Stimulated activated memory B cell treated with anti-CD40 and anti-IgM and Interleukin-4, amounts not matched to agents 10 μg/mL and 1 μg/mL and 100 μg/mL, for 72 hours (primary cell): ENCODE data around the gene SLC7A10.

Experiments used
- ATAC-seq: fragments of 150-1000 bp; cut with Tn5 transposase; 2 replicates; pipeline ENCODE4 v1.10.0; 2021
- H3K27ac Mint-ChIP-seq: one replicate; pipeline ENCODE4 v1.8.0; 2022; ENCODE audit warnings: mild to moderate bottlenecking, mixed read lengths
- H3K27me3 Mint-ChIP-seq: one replicate; pipeline ENCODE4 v1.8.0; 2022; ENCODE audit warnings: mixed read lengths
- H3K36me3 Mint-ChIP-seq: one replicate; pipeline ENCODE4 v1.8.0; 2022; ENCODE audit warnings: mixed read lengths
- H3K4me1 Mint-ChIP-seq: one replicate; pipeline ENCODE4 v1.8.0; 2022; ENCODE audit warnings: mixed read lengths
- H3K4me3 Mint-ChIP-seq: one replicate; pipeline ENCODE4 v1.8.0; 2022; ENCODE audit warnings: mild to moderate bottlenecking, moderate library complexity, mixed read lengths
- H3K9me3 Mint-ChIP-seq: one replicate; pipeline ENCODE4 v1.8.0; 2022; ENCODE audit warnings: mixed read lengths

Gene SLC7A10

GRCh38 chr19:33261511-33262189 is 36.0 kb upstream of the SLC7A10 start:
- Mint-ChIP-seq H3K27me3 (peaks cover 61% of the 10 kb centered on the region), H3K9me3 (peaks cover 3% of the 10 kb centered on the region), H3K4me1 (peaks cover 20% of the 10 kb centered on the region), H3K36me3 (no peaks in the 10 kb centered on the region), H3K4me3 (no peak overlapping the region), H3K27ac (no peak overlapping the region)
- ATAC-seq = peak; percentile 28

- peak; percentile 25 for ATAC-seq
- peaks cover 3% of the 10 kb centered on the region for H3K9me3 Mint-ChIP-seq
- no peaks in the 10 kb centered on the region for H3K36me3 Mint-ChIP-seq
- peaks cover 61% of the 10 kb centered on the region for H3K27me3 Mint-ChIP-seq
- peaks cover 20% of the 10 kb centered on the region for H3K4me1 Mint-ChIP-seq
- H3K27ac Mint-ChIP-seq = no peak overlapping the region
- H3K4me3 Mint-ChIP-seq = peak overlapping the region; percentile 16
Measured at GRCh38 chr19:33260628-33261418, 35.2 kb upstream of the SLC7A10 start.

GRCh38 chr19:33259539-33259938 is 33.9 kb upstream of the SLC7A10 start:
- no peak for ATAC-seq
- Mint-ChIP-seq H3K4me1 (peaks cover 20% of the 10 kb centered on the region), H3K4me3 (no peak overlapping the region), H3K27me3 (peaks cover 58% of the 10 kb centered on the region), H3K36me3 (no peaks in the 10 kb centered on the region), H3K9me3 (peaks cover 3% of the 10 kb centered on the region), H3K27ac (no peak overlapping the region)

GRCh38 chr19:33257828-33258227 is 32.2 kb upstream of the SLC7A10 start:
- peaks cover 3% of the 10 kb centered on the region for H3K9me3 Mint-ChIP-seq
- H3K4me3 Mint-ChIP-seq = no peak overlapping the region
- H3K27me3 Mint-ChIP-seq = peaks cover 41% of the 10 kb centered on the region
- H3K4me1 Mint-ChIP-seq = peaks cover 20% of the 10 kb centered on the region
- ATAC-seq = no peak
- H3K27ac Mint-ChIP-seq = no peak overlapping the region
- H3K36me3 Mint-ChIP-seq = no peaks in the 10 kb centered on the region

- peaks cover 3% of the 10 kb centered on the region for H3K9me3 Mint-ChIP-seq
- H3K4me1 Mint-ChIP-seq = peaks cover 8% of the 10 kb centered on the region
- H3K27ac Mint-ChIP-seq = no peak overlapping the region
- ATAC-seq = no peak
- no peak overlapping the region for H3K4me3 Mint-ChIP-seq
- H3K27me3 Mint-ChIP-seq = peaks cover 25% of the 10 kb centered on the region
- H3K36me3 Mint-ChIP-seq = no peaks in the 10 kb centered on the region
Measured at GRCh38 chr19:33256261-33256660, 30.6 kb upstream of the SLC7A10 start.

- peaks cover 21% of the 10 kb centered on the region for H3K27me3 Mint-ChIP-seq
- ATAC-seq = no peak
- no peak overlapping the region for H3K27ac Mint-ChIP-seq
- peaks cover 3% of the 10 kb centered on the region for H3K4me1 Mint-ChIP-seq
- peaks cover 3% of the 10 kb centered on the region for H3K9me3 Mint-ChIP-seq
- no peaks in the 10 kb centered on the region for H3K36me3 Mint-ChIP-seq
- no peak overlapping the region for H3K4me3 Mint-ChIP-seq
Measured at GRCh38 chr19:33255781-33256180, 30.1 kb upstream of the SLC7A10 start.

GRCh38 chr19:33254245-33254824 is 28.7 kb upstream of the SLC7A10 start:
- Mint-ChIP-seq H3K9me3 (peaks cover 3% of the 10 kb centered on the region), H3K4me1 (no peaks in the 10 kb centered on the region), H3K27me3 (peaks cover 12% of the 10 kb centered on the region), H3K36me3 (no peaks in the 10 kb centered on the region), H3K4me3 (no peak overlapping the region), H3K27ac (no peak overlapping the region)
- no peak for ATAC-seq

- Mint-ChIP-seq H3K27ac (no peak overlapping the region), H3K4me1 (no peaks in the 10 kb centered on the region), H3K9me3 (no peaks in the 10 kb centered on the region), H3K4me3 (no peak overlapping the region), H3K27me3 (peaks cover 9% of the 10 kb centered on the region), H3K36me3 (no peaks in the 10 kb centered on the region)
- ATAC-seq = no peak
Measured at GRCh38 chr19:33252971-33253370, 27.3 kb upstream of the SLC7A10 start.

- Mint-ChIP-seq H3K4me1 (no peaks in the 10 kb centered on the region), H3K36me3 (no peaks in the 10 kb centered on the region), H3K4me3 (no peak overlapping the region), H3K9me3 (no peaks in the 10 kb centered on the region), H3K27me3 (peaks cover 9% of the 10 kb centered on the region), H3K27ac (no peak overlapping the region)
- ATAC-seq = no peak
Measured at GRCh38 chr19:33252418-33252962, 26.8 kb upstream of the SLC7A10 start.

GRCh38 chr19:33251526-33252090 is 26.0 kb upstream of the SLC7A10 start:
- no peaks in the 10 kb centered on the region for H3K9me3 Mint-ChIP-seq
- H3K4me1 Mint-ChIP-seq = no peaks in the 10 kb centered on the region
- H3K4me3 Mint-ChIP-seq = no peak overlapping the region
- H3K27ac Mint-ChIP-seq = no peak overlapping the region
- no peaks in the 10 kb centered on the region for H3K36me3 Mint-ChIP-seq
- peaks cover 9% of the 10 kb centered on the region for H3K27me3 Mint-ChIP-seq
- no peak for ATAC-seq

- Mint-ChIP-seq H3K4me1 (no peaks in the 10 kb centered on the region), H3K4me3 (no peak overlapping the region), H3K27ac (no peak overlapping the region), H3K27me3 (peaks cover 9% of the 10 kb centered on the region), H3K9me3 (no peaks in the 10 kb centered on the region), H3K36me3 (no peaks in the 10 kb centered on the region)
- no peak for ATAC-seq
Measured at GRCh38 chr19:33251076-33251475, 25.4 kb upstream of the SLC7A10 start.

GRCh38 chr19:33250500-33250899 is 24.9 kb upstream of the SLC7A10 start:
- Mint-ChIP-seq H3K9me3 (no peaks in the 10 kb centered on the region), H3K27me3 (peaks cover 8% of the 10 kb centered on the region)
- ATAC-seq = no peak

GRCh38 chr19:33249740-33250366 is 24.2 kb upstream of the SLC7A10 start:
- Mint-ChIP-seq H3K27ac (no peak overlapping the region), H3K4me3 (no peak overlapping the region), H3K9me3 (no peaks in the 10 kb centered on the region), H3K4me1 (no peaks in the 10 kb centered on the region), H3K36me3 (no peaks in the 10 kb centered on the region), H3K27me3 (peaks cover 5% of the 10 kb centered on the region)
- ATAC-seq = no peak

More at GRCh38 chr19:33250500-33250899, 24.9 kb upstream of the SLC7A10 start:
- Mint-ChIP-seq H3K4me1 (no peaks in the 10 kb centered on the region), H3K4me3 (no peak overlapping the region), H3K27ac (no peak overlapping the region), H3K36me3 (no peaks in the 10 kb centered on the region)

- no peaks in the 10 kb centered on the region for H3K36me3 Mint-ChIP-seq
- H3K4me1 Mint-ChIP-seq = no peaks in the 10 kb centered on the region
- H3K9me3 Mint-ChIP-seq = no peaks in the 10 kb centered on the region
- H3K27ac Mint-ChIP-seq = no peak overlapping the region
- ATAC-seq = peak; percentile 44
- no peak overlapping the region for H3K4me3 Mint-ChIP-seq
- H3K27me3 Mint-ChIP-seq = peaks cover 10% of the 10 kb centered on the region
Measured at GRCh38 chr19:33248954-33249613, 23.4 kb upstream of the SLC7A10 start.
